PC-9 (cell line): ENCODE data around the gene VSIG10.

ENCODE experiments used
- CTCF ChIP-seq: fragments of 200-600 bp; sonication (generic); conservative IDR thresholded peaks from 2 replicates; pipeline ENCODE4 v1.6.1; 2017; ENCODE audit warnings: mixed run types, antibody characterized with exemption, mild to moderate bottlenecking, moderate library complexity
- EZH2 ChIP-seq: fragments of 200-600 bp; sonication (generic); IDR thresholded peaks from 2 replicates; pipeline ENCODE4 v1.8.0; 2017; ENCODE audit warnings: antibody characterized with exemption, low read depth

GRCh38 chr12:118063576-118064391 is 40.0 kb downstream of the VSIG10 start:
- TF ChIP-seq CTCF (no peak), EZH2 (no peak)
